SK-N-SH (cell line): ENCODE results near the gene SEBOX.

Experiments used
- EP300 ChIP-seq, 2 experiments: IDR thresholded peaks; 2 replicates each; pipeline versions ENCODE4 v1.4.0 to v1.6.1; 2012; ENCODE audit warnings: borderline replicate concordance in 1 of 2, low read depth in 1 of 2, low read length in 1 of 2
- EZH2phosphoT487 ChIP-seq: fragments of 200-600 bp; sonication (generic); IDR thresholded peaks from 2 replicates; pipeline ENCODE4 v1.6.1; 2017; ENCODE audit warnings: low read depth, mixed run types, mild to moderate bottlenecking, antibody characterized with exemption, moderate library complexity, borderline replicate concordance
- FOSL2 ChIP-seq: IDR thresholded peaks from 2 replicates; pipeline ENCODE4 v1.4.0; 2012; ENCODE audit warnings: low read depth, mild to moderate bottlenecking, moderate library complexity, borderline replicate concordance
- FOXJ3 ChIP-seq: sonication (generic); formaldehyde crosslinking; IDR thresholded peaks from 2 replicates; pipeline ENCODE4 v1.5.1; 2020; ENCODE audit warnings: mild to moderate bottlenecking, missing genetic modification reagents
- GABPA ChIP-seq: IDR thresholded peaks from 2 replicates; pipeline ENCODE4 v1.4.0; 2012; ENCODE audit warnings: low read depth, mild to moderate bottlenecking
- POLR2AphosphoS5 ChIP-seq: IDR thresholded peaks from 2 replicates; pipeline ENCODE4 v1.6.1; 2012; ENCODE audit warnings: low read depth, low read length
- RAD21 ChIP-seq: IDR thresholded peaks from 2 replicates; pipeline ENCODE4 v1.6.1; 2012; ENCODE audit warnings: mild to moderate bottlenecking, low read length
- SMC3 ChIP-seq: IDR thresholded peaks from 2 replicates; pipeline ENCODE4 v1.6.1; 2012; ENCODE audit warnings: low read depth, low read length, improper control_type of control experiment
- TCF12 ChIP-seq: IDR thresholded peaks from 2 replicates; pipeline ENCODE4 v1.4.0; 2012
- YY1 ChIP-seq: IDR thresholded peaks from 2 replicates; pipeline ENCODE4 v1.4.0; 2012; ENCODE audit warnings: low read depth, mild to moderate bottlenecking
- TF ChIP-seq, protein P1 (sequence below): fragments of 200-600 bp; sonication (generic); IDR thresholded peaks from 2 replicates; pipeline ENCODE4 v1.6.1; 2017; ENCODE audit warnings: antibody characterized with exemption, mild to moderate bottlenecking, moderate library complexity
- TF ChIP-seq, protein P2 (sequence below): IDR thresholded peaks from 2 replicates; pipeline ENCODE4 v1.4.0; 2012; ENCODE audit warnings: low read depth, borderline replicate concordance
- TF ChIP-seq, protein P3 (sequence below): fragments of 150-350 bp; IDR thresholded peaks from 2 replicates; pipeline ENCODE4 v1.6.1; 2017; ENCODE audit warnings: antibody characterized with exemption, low read length, low read depth, borderline replicate concordance
- TF ChIP-seq, protein P4 (sequence below): IDR thresholded peaks from 2 replicates; pipeline ENCODE4 v1.6.1; 2012; ENCODE audit warnings: mild to moderate bottlenecking, low read depth, low read length, moderate library complexity

GRCh38 chr17:28402844-28403243 lies 37.8 kb upstream of the SEBOX start:
- TF ChIP-seq POLR2AphosphoS5, result no peak
- TF ChIP-seq, protein P1, sequence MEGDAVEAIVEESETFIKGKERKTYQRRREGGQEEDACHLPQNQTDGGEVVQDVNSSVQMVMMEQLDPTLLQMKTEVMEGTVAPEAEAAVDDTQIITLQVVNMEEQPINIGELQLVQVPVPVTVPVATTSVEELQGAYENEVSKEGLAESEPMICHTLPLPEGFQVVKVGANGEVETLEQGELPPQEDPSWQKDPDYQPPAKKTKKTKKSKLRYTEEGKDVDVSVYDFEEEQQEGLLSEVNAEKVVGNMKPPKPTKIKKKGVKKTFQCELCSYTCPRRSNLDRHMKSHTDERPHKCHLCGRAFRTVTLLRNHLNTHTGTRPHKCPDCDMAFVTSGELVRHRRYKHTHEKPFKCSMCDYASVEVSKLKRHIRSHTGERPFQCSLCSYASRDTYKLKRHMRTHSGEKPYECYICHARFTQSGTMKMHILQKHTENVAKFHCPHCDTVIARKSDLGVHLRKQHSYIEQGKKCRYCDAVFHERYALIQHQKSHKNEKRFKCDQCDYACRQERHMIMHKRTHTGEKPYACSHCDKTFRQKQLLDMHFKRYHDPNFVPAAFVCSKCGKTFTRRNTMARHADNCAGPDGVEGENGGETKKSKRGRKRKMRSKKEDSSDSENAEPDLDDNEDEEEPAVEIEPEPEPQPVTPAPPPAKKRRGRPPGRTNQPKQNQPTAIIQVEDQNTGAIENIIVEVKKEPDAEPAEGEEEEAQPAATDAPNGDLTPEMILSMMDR, result no peak
- no peak for TF ChIP-seq RAD21
- no peak for TF ChIP-seq EZH2phosphoT487
- no peak for TF ChIP-seq FOSL2
- TF ChIP-seq SMC3, result no peak
- TF ChIP-seq TCF12, result no peak
- TF ChIP-seq, protein P2, sequence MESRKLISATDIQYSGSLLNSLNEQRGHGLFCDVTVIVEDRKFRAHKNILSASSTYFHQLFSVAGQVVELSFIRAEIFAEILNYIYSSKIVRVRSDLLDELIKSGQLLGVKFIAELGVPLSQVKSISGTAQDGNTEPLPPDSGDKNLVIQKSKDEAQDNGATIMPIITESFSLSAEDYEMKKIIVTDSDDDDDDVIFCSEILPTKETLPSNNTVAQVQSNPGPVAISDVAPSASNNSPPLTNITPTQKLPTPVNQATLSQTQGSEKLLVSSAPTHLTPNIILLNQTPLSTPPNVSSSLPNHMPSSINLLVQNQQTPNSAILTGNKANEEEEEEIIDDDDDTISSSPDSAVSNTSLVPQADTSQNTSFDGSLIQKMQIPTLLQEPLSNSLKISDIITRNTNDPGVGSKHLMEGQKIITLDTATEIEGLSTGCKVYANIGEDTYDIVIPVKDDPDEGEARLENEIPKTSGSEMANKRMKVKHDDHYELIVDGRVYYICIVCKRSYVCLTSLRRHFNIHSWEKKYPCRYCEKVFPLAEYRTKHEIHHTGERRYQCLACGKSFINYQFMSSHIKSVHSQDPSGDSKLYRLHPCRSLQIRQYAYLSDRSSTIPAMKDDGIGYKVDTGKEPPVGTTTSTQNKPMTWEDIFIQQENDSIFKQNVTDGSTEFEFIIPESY, result no peak
- TF ChIP-seq, protein P3, sequence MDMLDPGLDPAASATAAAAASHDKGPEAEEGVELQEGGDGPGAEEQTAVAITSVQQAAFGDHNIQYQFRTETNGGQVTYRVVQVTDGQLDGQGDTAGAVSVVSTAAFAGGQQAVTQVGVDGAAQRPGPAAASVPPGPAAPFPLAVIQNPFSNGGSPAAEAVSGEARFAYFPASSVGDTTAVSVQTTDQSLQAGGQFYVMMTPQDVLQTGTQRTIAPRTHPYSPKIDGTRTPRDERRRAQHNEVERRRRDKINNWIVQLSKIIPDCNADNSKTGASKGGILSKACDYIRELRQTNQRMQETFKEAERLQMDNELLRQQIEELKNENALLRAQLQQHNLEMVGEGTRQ, result no peak
- no peak for TF ChIP-seq GABPA
- no peak for TF ChIP-seq FOXJ3 (CRISPR knock-in tag)
- TF ChIP-seq, protein P4, sequence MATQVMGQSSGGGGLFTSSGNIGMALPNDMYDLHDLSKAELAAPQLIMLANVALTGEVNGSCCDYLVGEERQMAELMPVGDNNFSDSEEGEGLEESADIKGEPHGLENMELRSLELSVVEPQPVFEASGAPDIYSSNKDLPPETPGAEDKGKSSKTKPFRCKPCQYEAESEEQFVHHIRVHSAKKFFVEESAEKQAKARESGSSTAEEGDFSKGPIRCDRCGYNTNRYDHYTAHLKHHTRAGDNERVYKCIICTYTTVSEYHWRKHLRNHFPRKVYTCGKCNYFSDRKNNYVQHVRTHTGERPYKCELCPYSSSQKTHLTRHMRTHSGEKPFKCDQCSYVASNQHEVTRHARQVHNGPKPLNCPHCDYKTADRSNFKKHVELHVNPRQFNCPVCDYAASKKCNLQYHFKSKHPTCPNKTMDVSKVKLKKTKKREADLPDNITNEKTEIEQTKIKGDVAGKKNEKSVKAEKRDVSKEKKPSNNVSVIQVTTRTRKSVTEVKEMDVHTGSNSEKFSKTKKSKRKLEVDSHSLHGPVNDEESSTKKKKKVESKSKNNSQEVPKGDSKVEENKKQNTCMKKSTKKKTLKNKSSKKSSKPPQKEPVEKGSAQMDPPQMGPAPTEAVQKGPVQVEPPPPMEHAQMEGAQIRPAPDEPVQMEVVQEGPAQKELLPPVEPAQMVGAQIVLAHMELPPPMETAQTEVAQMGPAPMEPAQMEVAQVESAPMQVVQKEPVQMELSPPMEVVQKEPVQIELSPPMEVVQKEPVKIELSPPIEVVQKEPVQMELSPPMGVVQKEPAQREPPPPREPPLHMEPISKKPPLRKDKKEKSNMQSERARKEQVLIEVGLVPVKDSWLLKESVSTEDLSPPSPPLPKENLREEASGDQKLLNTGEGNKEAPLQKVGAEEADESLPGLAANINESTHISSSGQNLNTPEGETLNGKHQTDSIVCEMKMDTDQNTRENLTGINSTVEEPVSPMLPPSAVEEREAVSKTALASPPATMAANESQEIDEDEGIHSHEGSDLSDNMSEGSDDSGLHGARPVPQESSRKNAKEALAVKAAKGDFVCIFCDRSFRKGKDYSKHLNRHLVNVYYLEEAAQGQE, result no peak
- no peak for TF ChIP-seq YY1
- TF ChIP-seq EP300 (IDR thresholded peaks at IDR 0.05; ENCODE audit: borderline replicate concordance in 1 of 2, low read depth in 1 of 2, low read length in 1 of 2), result no peak
